ENCODE data around the gene ANKRD40CL. TPM values are rescaled to one million over a fixed set of nuclear protein-coding genes. Genes with fewer than 3 reads are reported as not detected.

ANKRD40CL gene
- total RNA-seq, 1 experiment from 2014 or later: not detected

DNA sequence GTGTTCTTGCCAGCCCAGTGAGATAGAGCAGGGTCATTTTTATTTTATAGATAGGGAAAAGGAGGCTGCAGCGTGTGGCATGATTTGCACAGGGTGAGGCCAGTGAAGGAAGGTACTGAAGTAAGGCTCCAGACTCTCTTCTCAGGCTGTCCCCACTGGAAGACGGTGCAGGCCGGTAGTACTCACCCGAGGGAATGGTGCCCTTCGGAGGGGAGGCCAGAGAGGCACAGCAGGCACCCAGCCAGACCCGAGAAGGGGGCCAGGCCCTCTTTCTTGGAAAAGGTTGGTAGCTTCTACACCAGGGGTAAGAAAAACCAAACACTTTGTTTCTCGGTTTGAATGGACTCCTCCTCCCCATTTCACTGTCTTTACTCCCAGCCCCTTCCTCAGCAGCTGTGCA is 288 bp downstream of the ANKRD40CL start:
- ChIA-PET POLR2A (no interaction called here), CTCF (interaction anchor here (1.0 to 7.7 kb wide), 3 partner anchors 16 to 85 kb away, joined by 3 to 70 read pairs (median 13); no protein-coding TSS in a partner anchor)
- Mint-ChIP-seq H3K9me3 (no peaks in the 10 kb centered on the region), H3K36me3 (no peaks in the 10 kb centered on the region), H3K27ac (no peak overlapping the region), H3K4me3 (no peak overlapping the region), H3K27me3 (ENCODE audit: low read depth) (no peaks in the 10 kb centered on the region), H3K4me1 (peaks cover 19% of the 10 kb centered on the region)
- TF ChIP-seq OVOL2 (CRISPR knock-in tag; IDR thresholded peaks at IDR 0.05; ENCODE audit: borderline replicate concordance) (no peak), NR1H2 (CRISPR knock-in tag; IDR thresholded peaks at IDR 0.05) (no peak), NFE2L1 (CRISPR knock-in tag; IDR thresholded peaks at IDR 0.05) (no peak), EMX1 (CRISPR knock-in tag; IDR thresholded peaks at IDR 0.05) (no peak), NFYB (CRISPR knock-in tag; conservative IDR thresholded peaks at IDR 0.05; ENCODE audit: low read depth) (no peak), MXD4 (CRISPR knock-in tag; IDR thresholded peaks at IDR 0.05; ENCODE audit: borderline replicate concordance) (no peak), MYBL2 (CRISPR knock-in tag; IDR thresholded peaks at IDR 0.05) (no peak), RORB (CRISPR knock-in tag; IDR thresholded peaks at IDR 0.05) (no peak), ATF1 (CRISPR knock-in tag; IDR thresholded peaks at IDR 0.05) (no peak), TEAD4 (CRISPR knock-in tag; IDR thresholded peaks at IDR 0.05) (no peak), GRHL2 (CRISPR knock-in tag; IDR thresholded peaks at IDR 0.05; ENCODE audit: insufficient replicate concordance, severe bottlenecking) (no peak)
- TF ChIP-seq, protein P1, sequence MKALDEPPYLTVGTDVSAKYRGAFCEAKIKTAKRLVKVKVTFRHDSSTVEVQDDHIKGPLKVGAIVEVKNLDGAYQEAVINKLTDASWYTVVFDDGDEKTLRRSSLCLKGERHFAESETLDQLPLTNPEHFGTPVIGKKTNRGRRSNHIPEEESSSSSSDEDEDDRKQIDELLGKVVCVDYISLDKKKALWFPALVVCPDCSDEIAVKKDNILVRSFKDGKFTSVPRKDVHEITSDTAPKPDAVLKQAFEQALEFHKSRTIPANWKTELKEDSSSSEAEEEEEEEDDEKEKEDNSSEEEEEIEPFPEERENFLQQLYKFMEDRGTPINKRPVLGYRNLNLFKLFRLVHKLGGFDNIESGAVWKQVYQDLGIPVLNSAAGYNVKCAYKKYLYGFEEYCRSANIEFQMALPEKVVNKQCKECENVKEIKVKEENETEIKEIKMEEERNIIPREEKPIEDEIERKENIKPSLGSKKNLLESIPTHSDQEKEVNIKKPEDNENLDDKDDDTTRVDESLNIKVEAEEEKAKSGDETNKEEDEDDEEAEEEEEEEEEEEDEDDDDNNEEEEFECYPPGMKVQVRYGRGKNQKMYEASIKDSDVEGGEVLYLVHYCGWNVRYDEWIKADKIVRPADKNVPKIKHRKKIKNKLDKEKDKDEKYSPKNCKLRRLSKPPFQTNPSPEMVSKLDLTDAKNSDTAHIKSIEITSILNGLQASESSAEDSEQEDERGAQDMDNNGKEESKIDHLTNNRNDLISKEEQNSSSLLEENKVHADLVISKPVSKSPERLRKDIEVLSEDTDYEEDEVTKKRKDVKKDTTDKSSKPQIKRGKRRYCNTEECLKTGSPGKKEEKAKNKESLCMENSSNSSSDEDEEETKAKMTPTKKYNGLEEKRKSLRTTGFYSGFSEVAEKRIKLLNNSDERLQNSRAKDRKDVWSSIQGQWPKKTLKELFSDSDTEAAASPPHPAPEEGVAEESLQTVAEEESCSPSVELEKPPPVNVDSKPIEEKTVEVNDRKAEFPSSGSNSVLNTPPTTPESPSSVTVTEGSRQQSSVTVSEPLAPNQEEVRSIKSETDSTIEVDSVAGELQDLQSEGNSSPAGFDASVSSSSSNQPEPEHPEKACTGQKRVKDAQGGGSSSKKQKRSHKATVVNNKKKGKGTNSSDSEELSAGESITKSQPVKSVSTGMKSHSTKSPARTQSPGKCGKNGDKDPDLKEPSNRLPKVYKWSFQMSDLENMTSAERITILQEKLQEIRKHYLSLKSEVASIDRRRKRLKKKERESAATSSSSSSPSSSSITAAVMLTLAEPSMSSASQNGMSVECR (CRISPR knock-in tag; IDR thresholded peaks at IDR 0.05; ENCODE audit: borderline replicate concordance): no peak
- TF ChIP-seq, protein P2, sequence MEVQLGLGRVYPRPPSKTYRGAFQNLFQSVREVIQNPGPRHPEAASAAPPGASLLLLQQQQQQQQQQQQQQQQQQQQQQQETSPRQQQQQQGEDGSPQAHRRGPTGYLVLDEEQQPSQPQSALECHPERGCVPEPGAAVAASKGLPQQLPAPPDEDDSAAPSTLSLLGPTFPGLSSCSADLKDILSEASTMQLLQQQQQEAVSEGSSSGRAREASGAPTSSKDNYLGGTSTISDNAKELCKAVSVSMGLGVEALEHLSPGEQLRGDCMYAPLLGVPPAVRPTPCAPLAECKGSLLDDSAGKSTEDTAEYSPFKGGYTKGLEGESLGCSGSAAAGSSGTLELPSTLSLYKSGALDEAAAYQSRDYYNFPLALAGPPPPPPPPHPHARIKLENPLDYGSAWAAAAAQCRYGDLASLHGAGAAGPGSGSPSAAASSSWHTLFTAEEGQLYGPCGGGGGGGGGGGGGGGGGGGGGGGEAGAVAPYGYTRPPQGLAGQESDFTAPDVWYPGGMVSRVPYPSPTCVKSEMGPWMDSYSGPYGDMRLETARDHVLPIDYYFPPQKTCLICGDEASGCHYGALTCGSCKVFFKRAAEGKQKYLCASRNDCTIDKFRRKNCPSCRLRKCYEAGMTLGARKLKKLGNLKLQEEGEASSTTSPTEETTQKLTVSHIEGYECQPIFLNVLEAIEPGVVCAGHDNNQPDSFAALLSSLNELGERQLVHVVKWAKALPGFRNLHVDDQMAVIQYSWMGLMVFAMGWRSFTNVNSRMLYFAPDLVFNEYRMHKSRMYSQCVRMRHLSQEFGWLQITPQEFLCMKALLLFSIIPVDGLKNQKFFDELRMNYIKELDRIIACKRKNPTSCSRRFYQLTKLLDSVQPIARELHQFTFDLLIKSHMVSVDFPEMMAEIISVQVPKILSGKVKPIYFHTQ (CRISPR knock-in tag; IDR thresholded peaks at IDR 0.05): no peak
- ATAC-seq: no peak
- no peak for DNase-seq (ENCODE audit: low spot score)

- Mint-ChIP-seq H3K27me3 (ENCODE audit: low read depth) (no peaks in the 10 kb centered on the region), H3K27ac (0 out of 2 replicates have a peak overlapping the region, but pooled peaks have one; percentile 33), H3K36me3 (no peaks in the 10 kb centered on the region), H3K9me3 (no peaks in the 10 kb centered on the region), H3K4me1 (peaks cover 16% of the 10 kb centered on the region), H3K4me3 (no peak overlapping the region)
- ChIA-PET POLR2A (no interaction called here), CTCF (interaction anchor here (1.0 to 7.7 kb wide), 2 partner anchors 17 to 86 kb away, joined by 3 to 70 read pairs; no protein-coding TSS in a partner anchor)
- DNase-seq (ENCODE audit: low spot score): no peak
- ATAC-seq: no peak
- TF ChIP-seq ZBTB21 (CRISPR knock-in tag; IDR thresholded peaks at IDR 0.05; ENCODE audit: borderline replicate concordance) (no peak), PREB (CRISPR knock-in tag; IDR thresholded peaks at IDR 0.05; ENCODE audit: borderline replicate concordance) (no peak), GTF2I (CRISPR knock-in tag; conservative IDR thresholded peaks at IDR 0.05) (no peak), GRHL2 (CRISPR knock-in tag; IDR thresholded peaks at IDR 0.05; ENCODE audit: insufficient replicate concordance, severe bottlenecking) (no peak), FOXP4 (CRISPR knock-in tag; IDR thresholded peaks at IDR 0.05) (no peak)
- TF ChIP-seq, protein P1 (CRISPR knock-in tag; IDR thresholded peaks at IDR 0.05; ENCODE audit: borderline replicate concordance): no peak
- TF ChIP-seq, protein P3, sequence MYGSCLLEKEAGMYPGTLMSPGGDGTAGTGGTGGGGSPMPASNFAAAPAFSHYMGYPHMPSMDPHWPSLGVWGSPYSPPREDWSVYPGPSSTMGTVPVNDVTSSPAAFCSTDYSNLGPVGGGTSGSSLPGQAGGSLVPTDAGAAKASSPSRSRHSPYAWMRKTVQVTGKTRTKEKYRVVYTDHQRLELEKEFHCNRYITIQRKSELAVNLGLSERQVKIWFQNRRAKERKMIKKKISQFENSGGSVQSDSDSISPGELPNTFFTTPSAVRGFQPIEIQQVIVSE (CRISPR knock-in tag; IDR thresholded peaks at IDR 0.05; ENCODE audit: borderline replicate concordance): no peak
Measured at GRCh38 chr17:50766222-50767023, 895 bp downstream of the ANKRD40CL start.
